Measurements from ENCODE around the gene ATXN1.

DNA sequence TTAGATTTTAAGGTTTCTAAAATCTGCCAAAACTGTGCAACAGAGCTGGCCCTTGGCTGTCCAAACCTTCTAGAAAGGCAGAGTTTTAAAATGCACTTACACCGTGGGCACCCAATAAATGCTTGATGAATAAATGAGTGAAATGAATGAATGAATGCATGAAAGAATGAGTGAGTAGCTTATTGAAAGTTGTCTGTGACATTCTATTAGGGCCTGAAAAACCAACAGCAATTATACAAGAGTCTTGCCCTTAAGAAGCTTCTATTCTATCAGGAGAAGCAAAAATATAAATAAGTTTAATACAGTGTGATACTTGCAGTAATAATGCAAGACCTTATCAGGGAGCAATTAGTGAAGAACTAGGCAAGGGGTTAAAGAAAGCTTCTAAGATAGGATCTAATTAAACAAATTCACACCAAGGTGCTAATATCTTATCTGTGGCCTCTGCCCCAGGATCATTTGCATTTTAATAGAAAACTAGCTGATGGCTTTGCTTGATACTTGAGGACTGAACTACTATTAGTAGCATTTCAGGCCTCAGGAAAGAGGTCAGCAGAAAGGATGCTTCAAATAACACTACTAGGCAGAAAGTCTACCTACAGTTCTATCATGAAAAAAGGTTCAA, 292.2 kb downstream of the ATXN1 start:
- TF ChIP-seq GATA3 (IDR thresholded peaks at IDR 0.05; ENCODE audit: low read depth, low read length) (no peak), GATA2 (IDR thresholded peaks at IDR 0.05; ENCODE audit: low read depth, low read length) (no peak)
